ENCODE data around the gene RIOK2. TPM values are rescaled to one million over a fixed set of nuclear protein-coding genes. Genes with fewer than 3 reads are reported as not detected.

RIOK2 gene
- polyA plus RNA-seq (2012; rRNA removed), result 5.6 and 5.9 TPM in 2 replicates
- polyA plus RNA-seq (2012; cell fraction: cytosol; rRNA removed), result 6.8 and 11.7 TPM in 2 replicates
- polyA plus RNA-seq (2012; cell fraction: nucleus; rRNA removed), result 3.7 and 7.7 TPM in 2 replicates

GRCh38 chr5:97183100-97183929 lies at the start of gene RIOK2:
Gene RIOK2 (minus strand): TSS chr5:97183247. CDS start chr5:97183191, 56 bp downstream.
- POLR2A ChIA-PET, result interaction anchor here (1.0 kb wide), 1 partner anchor 9 kb away, joined by 3 read pairs; no protein-coding TSS in a partner anchor

More at GRCh38 chr5:97183100-97183929, at the start of gene RIOK2:
- no peaks in the 10 kb centered on the region for H3K9me3 ChIP-seq
- peak within 1 kb of the TSS; percentile 90 for H3K9ac ChIP-seq
- TF ChIP-seq EZH2phosphoT487 (IDR thresholded peaks at IDR 0.05; ENCODE audit: borderline replicate concordance, low read depth) (no peak), TAF1 (IDR thresholded peaks at IDR 0.05; ENCODE audit: borderline replicate concordance, low read depth, low read length) (peak; percentile 90), RCOR1 (IDR thresholded peaks at IDR 0.05; ENCODE audit: low read length) (0 out of 2 replicates have a peak, but pooled peaks have one; percentile 22), CHD2 (IDR thresholded peaks at IDR 0.05; ENCODE audit: low read length, partially characterized antibody) (peak; percentile 40), GABPA (IDR thresholded peaks at IDR 0.05; ENCODE audit: low read depth) (no peak), REST (IDR thresholded peaks at IDR 0.05; ENCODE audit: low read depth, low read length) (peak; percentile 46), EP300 (IDR thresholded peaks at IDR 0.05; ENCODE audit: borderline replicate concordance in 1 of 2, low read depth in 1 of 2, low read length in 1 of 2) (peak in 1 of 2 experiments; percentile 13; a peak in 1 of 4 replicates), NRF1 (IDR thresholded peaks at IDR 0.05; ENCODE audit: low read depth, low read length) (peak; percentile 97), ZBTB33 (IDR thresholded peaks at IDR 0.05; ENCODE audit: borderline replicate concordance, low read depth) (no peak), TCF12 (IDR thresholded peaks at IDR 0.05) (peak; percentile 27; the same call in 1 of the 2 replicates), MAX (IDR thresholded peaks at IDR 0.05; ENCODE audit: low read depth) (peak; percentile 100), JUND (IDR thresholded peaks at IDR 0.05) (no peak), POLR2AphosphoS5 (IDR thresholded peaks at IDR 0.05; ENCODE audit: low read depth, low read length) (peak; percentile 89), SIN3A (IDR thresholded peaks at IDR 0.05; ENCODE audit: borderline replicate concordance, low read depth, low read length) (peak; percentile 73; the same call in 1 of the 2 replicates), YY1 (IDR thresholded peaks at IDR 0.05; ENCODE audit: low read depth) (peak; percentile 80), USF2 (IDR thresholded peaks at IDR 0.05; ENCODE audit: borderline replicate concordance, low read depth, low read length) (peak; percentile 36; the same call in 1 of the 2 replicates), MXI1 (IDR thresholded peaks at IDR 0.05; ENCODE audit: low read depth, low read length) (peak; percentile 86), USF1 (IDR thresholded peaks at IDR 0.05; ENCODE audit: borderline replicate concordance, low read depth) (peak; percentile 45; the same call in 1 of the 2 replicates)
- peaks cover 3 to 5% of the 10 kb centered on the region in 2 experiments; a peak in 3 of 4 replicates for H3K4me1 ChIP-seq (ENCODE audit: control insufficient read depth in 1 of 2, insufficient read depth in 2 of 2, low read depth in 1 of 2, low read length in 1 of 2)
- CTCF ChIA-PET, result interaction anchor here (1.4 kb wide), 1 partner anchor 1586 kb away, joined by 5 read pairs; no protein-coding TSS in a partner anchor
- no peaks in the 10 kb centered on the region for H3K9me2 ChIP-seq
- H3K4me2 ChIP-seq, result peak within 1 kb of the TSS; percentile 71
- WGBS (ENCODE audit: low lambda C conversion rate), result under 1% methylated on average over 40 of the region's 44 CpGs
- H3F3A ChIP-seq (replicated peaks; ENCODE audit: insufficient read depth), result no peaks in the 10 kb centered on the region
- H2AFZ ChIP-seq (ENCODE audit: low read depth), result peak within 1 kb of the TSS; percentile 97
- no peaks in the 10 kb centered on the region for H3K27me3 ChIP-seq (ENCODE audit: insufficient read depth)
- peaks cover 16 to 17% of the 10 kb centered on the region in 2 experiments for H3K36me3 ChIP-seq (replicated peaks in 1 of 2; ENCODE audit: control insufficient read depth in 1 of 2, insufficient read depth in 2 of 2, low read length in 1 of 2)
- H3K79me2 ChIP-seq (ENCODE audit: insufficient read depth), result peaks cover 42% of the 10 kb centered on the region
- H4K20me1 ChIP-seq (ENCODE audit: insufficient read depth), result 0 out of 2 replicates have a peak, but pooled peaks cover 7% of the 10 kb centered on the region
- H3K4me3 ChIP-seq (ENCODE audit: low read depth in 2 of 2, low read length in 1 of 2), result peak within 1 kb of the TSS; percentile 88 to 93
- peak; percentile 83 for DNase-seq
- peak within 1 kb of the TSS; percentile 92 to 95 for H3K27ac ChIP-seq (ENCODE audit: low read depth in 2 of 2, low read length in 1 of 2)
